CD4-positive, alpha-beta T cell (primary cell): ENCODE measurements around the gene ENPP7. TPM values are rescaled to one million over a fixed set of nuclear protein-coding genes. Genes with fewer than 3 reads are reported as not detected.

Experiments used
- ATAC-seq: fragments of 200-7000 bp; cut with Tn5 transposase; one replicate; pipeline ENCODE4 v1.10.0; 2022; ENCODE audit warnings: mild to moderate bottlenecking; ENCODE audit not compliant: poor library complexity
- CTCF ChIA-PET: fragments of 350-600 bp; sonication (Branson Sonifier 250); formaldehyde crosslinking; loops from one replicate; lab custom pipeline; 2021; ENCODE audit warnings: antibody characterized with exemption, inconsistent platforms; lab: Charles Lee
- POLR2A ChIA-PET: fragments of 350-600 bp; sonication (Branson Sonifier 250); formaldehyde crosslinking; loops from one replicate; lab custom pipeline; 2021; ENCODE audit warnings: antibody characterized with exemption, inconsistent platforms; lab: Charles Lee
- DNase-seq, 14 experiments: peaks; one replicate each; pipeline ENCODE4 v3.0.0-alpha.2; 2013 to 2020; ENCODE audit warnings: mixed read lengths in 2 of 14
- H3K27ac ChIP-seq, 2 donors: one replicate each; pipeline versions ENCODE4 v1.5.1 to v1.7.0; 2013; ENCODE audit warnings: low read length in 2 of 2, low read depth in 1 of 2, mild to moderate bottlenecking in 1 of 2
- H3K27me3 ChIP-seq, 2 experiments: 1 replicate in 1 of 2; 2 replicates in 1 of 2; pipeline versions ENCODE4 v1.6.1 to v1.7.0; 2013; ENCODE audit warnings: low read length in 2 of 2, control low read depth in 1 of 2, mild to moderate bottlenecking in 1 of 2, moderate library complexity in 1 of 2; ENCODE audit not compliant: insufficient read depth in 2 of 2, control insufficient read depth in 1 of 2
- H3K36me3 ChIP-seq: one replicate; pipeline ENCODE4 v1.6.1; 2013; ENCODE audit warnings: low read length, control low read depth; ENCODE audit not compliant: insufficient read depth
- H3K4me1 ChIP-seq: one replicate; pipeline ENCODE4 v1.6.1; 2013; ENCODE audit warnings: low read length, control low read depth; ENCODE audit not compliant: insufficient read depth
- H3K4me3 ChIP-seq: one replicate; pipeline ENCODE4 v1.5.1; 2013; ENCODE audit warnings: mild to moderate bottlenecking, low read length, moderate library complexity
- H3K9me3 ChIP-seq, 2 experiments: 1 replicate in 1 of 2; 2 replicates in 1 of 2; pipeline versions ENCODE4 v1.6.1 to v1.7.0; 2013; ENCODE audit warnings: low read length in 2 of 2, mild to moderate bottlenecking in 2 of 2, control low read depth in 1 of 2, moderate library complexity in 1 of 2; ENCODE audit not compliant: control insufficient read depth in 1 of 2, insufficient read depth in 1 of 2
- H3K27ac Mint-ChIP-seq: one replicate; pipeline ENCODE4 v1.8.0; 2020; ENCODE audit warnings: mixed read lengths
- H3K27me3 Mint-ChIP-seq: one replicate; pipeline ENCODE4 v1.8.0; 2021; ENCODE audit warnings: mixed read lengths
- H3K36me3 Mint-ChIP-seq: one replicate; pipeline ENCODE4 v1.8.0; 2021; ENCODE audit warnings: low read depth, mixed read lengths
- H3K4me1 Mint-ChIP-seq: one replicate; pipeline ENCODE4 v1.8.0; 2021; ENCODE audit warnings: low read depth, mixed read lengths
- H3K4me3 Mint-ChIP-seq: one replicate; pipeline ENCODE4 v1.8.0; 2020; ENCODE audit warnings: mild to moderate bottlenecking, mixed read lengths
- H3K9me3 Mint-ChIP-seq: one replicate; pipeline ENCODE4 v1.8.0; 2020; ENCODE audit warnings: mixed read lengths
- intact Hi-C, 2 experiments: fragments of 100-400 bp; cut with DNase I in 1 of 2; cut with micrococcal nuclease in 1 of 2; formaldehyde crosslinking; loops; one replicate each; pipeline versions ENCODE4 v1.15.1 to v1.9.0; 2023 to 2025; cut with DNase I, micrococcal nuclease
- total RNA-seq, 174 experiments: library from RNA in 2 of 174; stranded (reverse) in 2 of 174; gene quantifications; one replicate each; pipeline ENCODE4 v1.2.3 and lab custom pipeline; 2021 to 2026
- TF ChIP-seq, protein P1 (sequence below): fragments of 200-600 bp; IDR thresholded peaks from one replicate; pipeline ENCODE4 v1.8.0; 2022; ENCODE audit warnings: antibody characterized with exemption, mild to moderate bottlenecking

Gene ENPP7
- total RNA-seq, 2 experiments from 2014 or later, result not detected

DNA sequence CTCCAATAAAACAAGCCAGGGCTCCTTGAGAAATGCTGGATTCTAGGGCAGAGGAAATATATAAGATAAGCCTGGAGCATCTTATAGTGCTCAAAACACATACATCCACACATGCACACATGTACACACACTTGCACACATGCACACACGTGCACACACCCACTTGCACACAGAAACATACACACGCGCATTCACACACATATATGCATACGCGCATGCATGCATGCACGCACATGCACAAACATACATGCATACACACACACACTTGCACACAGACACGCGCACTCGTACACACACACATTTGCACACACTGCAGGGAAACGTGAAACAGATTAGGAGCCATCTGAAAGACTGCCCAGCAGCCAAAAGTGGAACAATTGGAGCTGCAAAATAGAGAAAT is 8.0 kb upstream of the ENPP7 start:
- H3K4me3 Mint-ChIP-seq, result no peak overlapping the region
- H3K4me1 ChIP-seq, result peaks cover under 1% of the 10 kb centered on the region
- H3K27me3 ChIP-seq, result no peaks in the 10 kb centered on the region
- CTCF ChIA-PET, result no interaction called here
- peaks cover 2% of the 10 kb centered on the region for H3K4me1 Mint-ChIP-seq
- no peaks in the 10 kb centered on the region for H3K36me3 Mint-ChIP-seq
- peaks cover 6% of the 10 kb centered on the region for H3K27me3 Mint-ChIP-seq
- DNase-seq (no peak), ATAC-seq (no peak)
- H3K4me3 ChIP-seq, result no peak overlapping the region
- H3K27ac ChIP-seq, result no peak overlapping the region
- no peaks in the 10 kb centered on the region for H3K9me3 Mint-ChIP-seq
- H3K36me3 ChIP-seq, result no peaks in the 10 kb centered on the region
- no peak overlapping the region for H3K27ac Mint-ChIP-seq
- POLR2A ChIA-PET, result no interaction called here
- no peaks in the 10 kb centered on the region for H3K9me3 ChIP-seq
- intact Hi-C loops, result no loop called here
- TF ChIP-seq, protein P1, sequence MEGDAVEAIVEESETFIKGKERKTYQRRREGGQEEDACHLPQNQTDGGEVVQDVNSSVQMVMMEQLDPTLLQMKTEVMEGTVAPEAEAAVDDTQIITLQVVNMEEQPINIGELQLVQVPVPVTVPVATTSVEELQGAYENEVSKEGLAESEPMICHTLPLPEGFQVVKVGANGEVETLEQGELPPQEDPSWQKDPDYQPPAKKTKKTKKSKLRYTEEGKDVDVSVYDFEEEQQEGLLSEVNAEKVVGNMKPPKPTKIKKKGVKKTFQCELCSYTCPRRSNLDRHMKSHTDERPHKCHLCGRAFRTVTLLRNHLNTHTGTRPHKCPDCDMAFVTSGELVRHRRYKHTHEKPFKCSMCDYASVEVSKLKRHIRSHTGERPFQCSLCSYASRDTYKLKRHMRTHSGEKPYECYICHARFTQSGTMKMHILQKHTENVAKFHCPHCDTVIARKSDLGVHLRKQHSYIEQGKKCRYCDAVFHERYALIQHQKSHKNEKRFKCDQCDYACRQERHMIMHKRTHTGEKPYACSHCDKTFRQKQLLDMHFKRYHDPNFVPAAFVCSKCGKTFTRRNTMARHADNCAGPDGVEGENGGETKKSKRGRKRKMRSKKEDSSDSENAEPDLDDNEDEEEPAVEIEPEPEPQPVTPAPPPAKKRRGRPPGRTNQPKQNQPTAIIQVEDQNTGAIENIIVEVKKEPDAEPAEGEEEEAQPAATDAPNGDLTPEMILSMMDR, result no peak

DNA sequence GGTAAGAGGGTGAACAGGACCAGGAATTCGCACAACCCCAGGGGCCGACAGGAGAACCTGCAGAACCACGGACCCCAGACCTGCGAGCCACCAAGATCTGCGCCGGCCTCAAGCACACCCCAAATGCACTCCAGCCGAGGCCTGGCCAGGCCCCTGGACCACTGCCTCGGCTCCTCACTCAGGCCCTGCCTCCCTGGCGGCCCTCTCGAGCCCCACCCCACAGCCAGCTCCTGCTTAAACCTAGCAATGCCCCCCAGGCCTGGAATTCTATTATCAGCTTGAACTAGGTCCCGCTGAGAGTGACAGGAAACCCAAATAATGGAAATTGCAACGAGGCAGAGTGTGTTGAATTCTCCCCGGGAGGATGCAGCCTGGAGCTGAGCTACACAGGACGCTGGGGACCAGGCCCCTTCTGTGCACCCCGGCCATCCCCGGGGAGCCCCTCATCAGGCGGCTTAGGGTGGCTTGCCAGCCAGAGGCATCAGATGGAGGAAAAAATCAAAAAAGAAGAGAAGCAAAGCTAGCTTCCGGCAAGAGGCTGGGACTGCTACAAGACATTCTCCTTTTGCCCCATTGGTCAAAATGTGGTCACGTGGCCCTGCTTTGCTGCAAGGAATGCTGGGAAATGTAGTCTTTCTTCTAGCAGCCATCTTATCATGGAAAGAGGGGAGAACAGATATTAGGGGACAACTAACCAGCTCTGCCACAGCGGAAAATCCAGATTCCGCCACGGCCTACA is 2.4 kb upstream of the ENPP7 start:
- no peaks in the 10 kb centered on the region for H3K36me3 ChIP-seq
- ChIA-PET POLR2A (interaction anchor here (1.4 kb wide), 1 partner anchor 111 kb away, joined by 7 read pairs; the partner anchor contains the start of gene CBX4), CTCF (interaction anchor here (2.1 to 2.5 kb wide), 2 partner anchors 13 to 17 kb away, joined by 7 to 11 read pairs; no protein-coding TSS in a partner anchor)
- intact Hi-C loops, result no loop called here
- H3K9me3 ChIP-seq, result peaks cover 0 to 4% of the 10 kb centered on the region in 2 experiments
- no peaks in the 10 kb centered on the region for H3K27me3 Mint-ChIP-seq
- peak overlapping the region; percentile 69 for H3K4me3 Mint-ChIP-seq
- peak overlapping the region; percentile 19 for H3K4me3 ChIP-seq
- ATAC-seq (peak; percentile 95), DNase-seq (peak; percentile 70 to 94 (median 77))
- H3K27me3 ChIP-seq, result no peaks in the 10 kb centered on the region
- H3K4me1 Mint-ChIP-seq, result peaks cover 15% of the 10 kb centered on the region
- H3K27ac ChIP-seq, result no peak overlapping the region
- no peaks in the 10 kb centered on the region for H3K9me3 Mint-ChIP-seq
- peaks cover 29% of the 10 kb centered on the region for H3K4me1 ChIP-seq
- TF ChIP-seq, protein P1, result no peak
- H3K36me3 Mint-ChIP-seq, result no peaks in the 10 kb centered on the region
- peak overlapping the region; percentile 81 for H3K27ac Mint-ChIP-seq

DNA sequence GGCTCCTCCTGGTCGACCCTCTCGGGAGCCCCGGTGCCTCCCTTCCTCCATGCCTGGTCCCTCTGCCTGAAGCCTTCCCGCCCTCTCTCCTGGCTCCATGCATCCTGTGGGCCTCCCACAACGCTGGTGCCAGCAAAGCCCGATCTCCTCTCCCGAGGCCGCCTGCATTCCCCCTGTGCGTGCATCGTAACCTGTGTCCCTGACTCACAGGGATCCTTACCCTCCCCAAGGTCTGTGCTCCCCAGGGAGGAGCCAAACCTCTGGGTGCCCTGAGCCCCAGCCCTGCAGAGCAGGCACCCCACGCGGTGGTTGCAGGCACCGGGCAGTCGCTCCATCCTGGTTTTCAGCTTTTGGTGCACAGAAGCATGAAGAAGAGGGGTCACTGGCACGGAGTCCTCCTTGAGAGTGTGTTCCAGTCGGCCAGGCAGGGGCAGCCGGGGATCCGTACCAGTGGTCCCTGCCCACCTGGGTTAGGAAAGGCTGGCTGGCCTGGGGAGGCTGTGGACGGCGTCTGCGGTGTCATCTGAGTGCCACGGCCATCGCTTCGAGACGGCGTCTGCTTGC is 1.8 kb upstream of the ENPP7 start:
- Histone ChIP-seq H3K27me3 (no peaks in the 10 kb centered on the region), H3K9me3 (peaks cover 0 to 4% of the 10 kb centered on the region in 2 experiments), H3K4me3 (no peak overlapping the region), H3K4me1 (peaks cover 34% of the 10 kb centered on the region), H3K36me3 (no peaks in the 10 kb centered on the region), H3K27ac (no peak overlapping the region)
- Mint-ChIP-seq H3K36me3 (no peaks in the 10 kb centered on the region), H3K9me3 (no peaks in the 10 kb centered on the region), H3K27me3 (no peaks in the 10 kb centered on the region), H3K4me3 (no peak overlapping the region), H3K4me1 (peaks cover 15% of the 10 kb centered on the region), H3K27ac (peak overlapping the region; percentile 81)
- no peak for DNase-seq
- ChIA-PET POLR2A (interaction anchor here (1.4 kb wide), 1 partner anchor 110 kb away, joined by 7 read pairs; the partner anchor contains the start of gene CBX4), CTCF (interaction anchor here (2.1 to 2.5 kb wide), 2 partner anchors 13 to 17 kb away, joined by 7 to 11 read pairs; no protein-coding TSS in a partner anchor)
- intact Hi-C loops, result no loop called here
- TF ChIP-seq, protein P1, result no peak
- peak; percentile 12 for ATAC-seq
